HFF-Myc (cell line): ENCODE data around the gene WWOX.

Source experiments
- DNase-seq: peaks from one replicate; pipeline ENCODE4 v3.0.0-alpha.2; 2011; ENCODE audit warnings: low read depth; ENCODE audit errors: extremely low read depth
- H3K4me3 ChIP-seq: replicated peaks from 2 replicates; pipeline ENCODE4 v1.5.1; 2011; ENCODE audit warnings: low read depth, mild to moderate bottlenecking, control low read depth, low read length
- CTCF ChIP-seq: IDR thresholded peaks from 2 replicates; pipeline ENCODE4 v1.5.1; 2012; ENCODE audit warnings: mild to moderate bottlenecking, low read depth, low read length, control low read depth; ENCODE audit errors: missing control alignments

WWOX gene

GRCh38 chr16:79100447-79100846, 1001.0 kb downstream of the WWOX start:
- H3K4me3 ChIP-seq: no peak overlapping the region
- no peak for TF ChIP-seq CTCF
- no peak for DNase-seq

- no peak for DNase-seq
- TF ChIP-seq CTCF: no peak
- H3K4me3 ChIP-seq: no peak overlapping the region
These were observed 1002.0 kb downstream of the WWOX start for GRCh38 chr16:79101491-79101890.

GRCh38 chr16:79104567-79104966, 1005.1 kb downstream of the WWOX start:
- H3K4me3 ChIP-seq: no peak overlapping the region
- TF ChIP-seq CTCF: no peak
- no peak for DNase-seq

GRCh38 chr16:79107301-79107700, 1007.8 kb downstream of the WWOX start:
- no peak for DNase-seq
- TF ChIP-seq CTCF: no peak
- H3K4me3 ChIP-seq: no peak overlapping the region

- no peak for TF ChIP-seq CTCF
- no peak for DNase-seq
These were observed 1010.3 kb downstream of the WWOX start for GRCh38 chr16:79109771-79110170.

GRCh38 chr16:79110242-79110641, 1010.8 kb downstream of the WWOX start:
- TF ChIP-seq CTCF: no peak
- DNase-seq: no peak
- no peak overlapping the region for H3K4me3 ChIP-seq

More at GRCh38 chr16:79109771-79110170, 1010.3 kb downstream of the WWOX start:
- H3K4me3 ChIP-seq: no peak overlapping the region

- no peak for DNase-seq
- no peak overlapping the region for H3K4me3 ChIP-seq
- TF ChIP-seq CTCF: no peak
These were observed 1011.5 kb downstream of the WWOX start for GRCh38 chr16:79110953-79111352.
